ENCODE results near the gene TFEB. TPM values are rescaled to one million over a fixed set of nuclear protein-coding genes. Genes with fewer than 3 reads are reported as not detected.

Gene TFEB
- total RNA-seq, 1 donor from 2014 or later: 0.13 TPM

DNA sequence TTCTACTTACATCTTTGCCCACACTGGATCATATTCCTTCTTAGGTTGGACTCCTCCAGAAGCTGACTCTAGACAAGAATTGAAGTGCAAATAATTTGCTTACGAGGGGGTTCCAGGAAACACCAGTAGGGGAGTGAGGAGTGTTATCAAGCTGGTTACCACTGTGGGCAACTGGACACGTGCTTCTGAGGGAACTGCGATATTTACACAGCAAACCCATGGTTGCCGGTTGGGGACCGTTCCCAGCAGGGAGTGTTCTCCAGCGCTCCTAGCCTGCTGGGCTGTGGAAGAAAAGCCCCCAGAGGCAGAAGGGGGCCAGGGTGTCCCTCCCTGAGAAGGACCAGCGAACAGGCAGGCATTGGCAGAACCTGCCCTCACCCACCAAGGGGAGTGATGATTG is 75.5 kb downstream of the TFEB start:
- H3K4me1 ChIP-seq: peaks cover 22% of the 10 kb centered on the region
- Mint-ChIP-seq H3K27me3 (ENCODE audit: insufficient read depth, low read depth) (peaks cover 16% of the 10 kb centered on the region), H3K9me3 (no peaks in the 10 kb centered on the region), H3K27ac (no peak overlapping the region), H3K4me1 (peaks cover 17% of the 10 kb centered on the region), H3K4me3 (no peak overlapping the region), H3K36me3 (no peaks in the 10 kb centered on the region)
- no peak overlapping the region for H3K4me2 ChIP-seq
- no peak overlapping the region for H3K9ac ChIP-seq
- no peaks in the 10 kb centered on the region for H3K27me3 ChIP-seq
- H4K20me1 ChIP-seq (ENCODE audit: low read depth): no peaks in the 10 kb centered on the region
- H3K4me3 ChIP-seq: no peak overlapping the region
- no peaks in the 10 kb centered on the region for H3F3A ChIP-seq (ENCODE audit: low read depth)
- DNase-seq (ENCODE audit: low spot score): no peak
- H3K27ac ChIP-seq: no peak overlapping the region
- H2AFZ ChIP-seq (replicated peaks): no peak overlapping the region
- no peaks in the 10 kb centered on the region for H3K79me2 ChIP-seq (ENCODE audit: low read depth)
- H3K9me3 ChIP-seq (ENCODE audit: low read depth): no peaks in the 10 kb centered on the region
- TF ChIP-seq EZH2 (IDR thresholded peaks at IDR 0.05) (no peak), EZH2phosphoT487 (IDR thresholded peaks at IDR 0.05) (no peak)
- TF ChIP-seq, protein P1, sequence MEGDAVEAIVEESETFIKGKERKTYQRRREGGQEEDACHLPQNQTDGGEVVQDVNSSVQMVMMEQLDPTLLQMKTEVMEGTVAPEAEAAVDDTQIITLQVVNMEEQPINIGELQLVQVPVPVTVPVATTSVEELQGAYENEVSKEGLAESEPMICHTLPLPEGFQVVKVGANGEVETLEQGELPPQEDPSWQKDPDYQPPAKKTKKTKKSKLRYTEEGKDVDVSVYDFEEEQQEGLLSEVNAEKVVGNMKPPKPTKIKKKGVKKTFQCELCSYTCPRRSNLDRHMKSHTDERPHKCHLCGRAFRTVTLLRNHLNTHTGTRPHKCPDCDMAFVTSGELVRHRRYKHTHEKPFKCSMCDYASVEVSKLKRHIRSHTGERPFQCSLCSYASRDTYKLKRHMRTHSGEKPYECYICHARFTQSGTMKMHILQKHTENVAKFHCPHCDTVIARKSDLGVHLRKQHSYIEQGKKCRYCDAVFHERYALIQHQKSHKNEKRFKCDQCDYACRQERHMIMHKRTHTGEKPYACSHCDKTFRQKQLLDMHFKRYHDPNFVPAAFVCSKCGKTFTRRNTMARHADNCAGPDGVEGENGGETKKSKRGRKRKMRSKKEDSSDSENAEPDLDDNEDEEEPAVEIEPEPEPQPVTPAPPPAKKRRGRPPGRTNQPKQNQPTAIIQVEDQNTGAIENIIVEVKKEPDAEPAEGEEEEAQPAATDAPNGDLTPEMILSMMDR (IDR thresholded peaks at IDR 0.05): no peak
- H3K36me3 ChIP-seq: no peaks in the 10 kb centered on the region

DNA sequence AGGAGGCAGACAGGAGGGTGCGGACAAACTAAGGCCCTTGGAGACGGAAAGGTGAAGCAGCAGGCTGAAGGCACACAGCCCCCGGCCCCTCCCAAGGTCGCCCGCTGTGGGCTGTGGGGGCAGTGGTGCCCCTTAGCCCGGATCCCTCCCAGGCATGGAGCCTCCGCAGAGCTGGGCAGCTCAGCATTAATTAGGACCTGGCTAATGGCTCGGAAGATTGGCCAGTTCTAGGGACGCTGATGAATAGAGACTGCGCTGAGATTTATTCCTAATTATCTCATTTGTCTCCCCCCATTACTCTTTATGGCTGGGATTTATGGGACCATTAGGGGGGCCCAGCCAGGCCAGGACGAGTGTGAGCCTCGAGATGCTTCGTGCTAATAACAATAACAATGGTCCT is 76.8 kb downstream of the TFEB start:
- H3K4me3 Mint-ChIP-seq: no peak overlapping the region
- Histone ChIP-seq H3K9ac (no peak overlapping the region), H3K4me2 (no peak overlapping the region), H3K4me3 (no peak overlapping the region), H4K20me1 (ENCODE audit: low read depth) (no peaks in the 10 kb centered on the region), H3K9me3 (ENCODE audit: low read depth) (no peaks in the 10 kb centered on the region), H3K27ac (no peak overlapping the region), H3K4me1 (peaks cover 15% of the 10 kb centered on the region), H3K27me3 (no peaks in the 10 kb centered on the region), H3K79me2 (ENCODE audit: low read depth) (no peaks in the 10 kb centered on the region), H3F3A (ENCODE audit: low read depth) (no peaks in the 10 kb centered on the region), H3K36me3 (no peaks in the 10 kb centered on the region), H2AFZ (replicated peaks) (no peak overlapping the region)
- H3K27me3 Mint-ChIP-seq (ENCODE audit: insufficient read depth, low read depth): peaks cover 16% of the 10 kb centered on the region
- no peak for DNase-seq (ENCODE audit: low spot score)
- no peaks in the 10 kb centered on the region for H3K36me3 Mint-ChIP-seq
- peaks cover 19% of the 10 kb centered on the region for H3K4me1 Mint-ChIP-seq
- TF ChIP-seq EZH2phosphoT487 (IDR thresholded peaks at IDR 0.05): no peak
- TF ChIP-seq, protein P1 (IDR thresholded peaks at IDR 0.05): no peak
- H3K9me3 Mint-ChIP-seq: no peaks in the 10 kb centered on the region
- H3K27ac Mint-ChIP-seq: no peak overlapping the region

DNA sequence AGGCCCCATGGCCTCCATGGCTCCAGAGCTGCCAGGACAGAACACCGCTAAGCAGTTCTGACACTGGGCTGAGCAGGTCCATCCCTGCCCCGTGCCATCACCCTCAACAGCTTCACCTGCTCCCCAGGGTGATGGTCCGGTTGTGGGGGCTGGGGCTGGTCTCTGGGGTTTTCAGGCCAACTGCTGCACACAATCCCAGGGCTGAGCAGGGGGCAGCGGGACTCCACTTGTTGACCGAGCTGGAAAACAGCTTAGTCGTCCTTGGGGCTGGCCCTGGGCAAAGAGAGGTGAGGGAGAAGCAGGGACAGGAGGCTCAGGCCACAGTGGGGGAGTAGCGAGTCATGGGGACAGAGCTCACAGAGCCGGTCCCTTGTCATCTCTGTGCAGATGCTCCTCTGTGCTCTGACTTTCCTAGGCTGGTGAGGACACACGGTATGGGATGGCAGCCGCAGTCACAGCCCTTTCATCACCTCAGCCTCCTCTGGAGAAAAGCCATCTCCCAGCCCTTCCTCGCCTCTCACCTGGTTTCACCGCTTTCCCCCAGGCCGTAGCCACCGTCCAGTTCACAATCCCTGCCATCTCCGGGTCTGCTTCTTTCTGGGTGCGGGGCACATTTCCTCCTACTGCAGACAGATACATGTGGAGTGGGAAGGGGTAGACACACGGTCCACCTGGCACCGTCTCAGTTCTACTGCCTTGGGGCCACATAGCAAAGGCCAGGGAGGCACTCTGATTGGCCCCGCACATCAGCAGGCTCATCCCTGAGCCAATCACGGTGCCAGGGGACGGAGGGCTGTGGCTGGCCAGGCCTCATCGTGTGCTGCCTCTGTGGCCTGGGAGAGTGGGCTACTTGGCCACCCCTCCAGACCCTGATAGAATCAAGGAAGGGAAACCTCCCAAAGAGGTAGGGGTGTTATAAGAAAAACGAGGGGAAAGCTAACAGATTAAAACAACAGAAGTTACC is 78.0 kb downstream of the TFEB start:
- H3K36me3 ChIP-seq: no peaks in the 10 kb centered on the region

More for the DNA sequence above, 78.0 kb downstream of the TFEB start:
- Mint-ChIP-seq H3K4me1 (peaks cover 19% of the 10 kb centered on the region), H3K27me3 (ENCODE audit: insufficient read depth, low read depth) (peaks cover 15% of the 10 kb centered on the region), H3K4me3 (no peak overlapping the region), H3K9me3 (no peaks in the 10 kb centered on the region), H3K27ac (peak overlapping the region; percentile 93), H3K36me3 (no peaks in the 10 kb centered on the region)
- H3K4me1 ChIP-seq: peaks cover 11% of the 10 kb centered on the region
- no peak overlapping the region for H3K27ac ChIP-seq
- no peaks in the 10 kb centered on the region for H3K9me3 ChIP-seq (ENCODE audit: low read depth)
- no peak overlapping the region for H3K4me2 ChIP-seq
- no peaks in the 10 kb centered on the region for H3K79me2 ChIP-seq (ENCODE audit: low read depth)
- H3K9ac ChIP-seq: no peak overlapping the region
- no peaks in the 10 kb centered on the region for H3F3A ChIP-seq (ENCODE audit: low read depth)
- TF ChIP-seq EZH2 (IDR thresholded peaks at IDR 0.05) (no peak), EZH2phosphoT487 (IDR thresholded peaks at IDR 0.05) (no peak)
- TF ChIP-seq, protein P1 (IDR thresholded peaks at IDR 0.05): no peak
- no peaks in the 10 kb centered on the region for H3K27me3 ChIP-seq
- no peak overlapping the region for H3K4me3 ChIP-seq
- DNase-seq (ENCODE audit: low spot score): no peak
- H4K20me1 ChIP-seq (ENCODE audit: low read depth): no peaks in the 10 kb centered on the region
- no peak overlapping the region for H2AFZ ChIP-seq (replicated peaks)
